Hepatocyte (in vitro differentiated cells): ENCODE measurements around the gene LCN2. TPM values are rescaled to one million over a fixed set of nuclear protein-coding genes. Genes with fewer than 3 reads are reported as not detected.
"Not testable (repeated sequence)": the region's sequence is repeated elsewhere in the genome, so short reads cannot be mapped to it uniquely, and the experiment has no call there.

Experiments
- DNase-seq: peaks from one replicate; pipeline ENCODE4 v3.0.0-alpha.2; 2016; ENCODE audit warnings: low spot score
- H2AFZ ChIP-seq: fragments of 200-600 bp; sonication (generic); 2 replicates; pipeline ENCODE4 v1.6.0; 2016; ENCODE audit warnings: antibody characterized with exemption, mild to moderate bottlenecking
- H3K27ac ChIP-seq: fragments of 200-600 bp; sonication (generic); 2 replicates; pipeline ENCODE4 v1.5.1; 2016; ENCODE audit warnings: mild to moderate bottlenecking
- H3K27me3 ChIP-seq: fragments of 200-600 bp; sonication (generic); 2 replicates; pipeline ENCODE4 v1.6.1; 2016
- H3K36me3 ChIP-seq: fragments of 200-600 bp; sonication (generic); replicated peaks from 2 replicates; pipeline ENCODE4 v1.5.1; 2016; ENCODE audit warnings: low read depth; ENCODE audit not compliant: insufficient read depth
- H3K4me1 ChIP-seq: fragments of 200-600 bp; sonication (generic); 2 replicates; pipeline ENCODE4 v1.5.1; 2016; ENCODE audit warnings: mild to moderate bottlenecking, moderate library complexity; ENCODE audit not compliant: insufficient read depth
- H3K4me2 ChIP-seq: fragments of 200-600 bp; sonication (generic); 2 replicates; pipeline ENCODE4 v1.6.0; 2016
- H3K4me3 ChIP-seq: fragments of 200-600 bp; sonication (generic); 2 replicates; pipeline ENCODE4 v1.5.1; 2016; ENCODE audit warnings: mild to moderate bottlenecking
- H3K79me2 ChIP-seq: fragments of 200-600 bp; sonication (generic); 2 replicates; pipeline ENCODE4 v1.6.0; 2017; ENCODE audit warnings: mild to moderate bottlenecking
- H3K9me2 ChIP-seq: fragments of 200-600 bp; sonication (generic); replicated peaks from 2 replicates; pipeline ENCODE4 v1.6.0; 2017; ENCODE audit warnings: mild to moderate bottlenecking; ENCODE audit not compliant: insufficient read depth
- H3K9me3 ChIP-seq: fragments of 200-600 bp; sonication (generic); 2 replicates; pipeline ENCODE4 v1.5.1; 2016; ENCODE audit warnings: low read depth, mild to moderate bottlenecking
- H4K20me1 ChIP-seq: fragments of 200-600 bp; sonication (generic); 2 replicates; pipeline ENCODE4 v1.6.0; 2016; ENCODE audit warnings: mild to moderate bottlenecking; ENCODE audit not compliant: insufficient read depth, poor library complexity, severe bottlenecking
- CTCF ChIP-seq: fragments of 200-600 bp; sonication (generic); IDR thresholded peaks from 2 replicates; pipeline ENCODE4 v1.5.1; 2016; ENCODE audit warnings: antibody characterized with exemption, mild to moderate bottlenecking; ENCODE audit not compliant: poor library complexity
- EZH2 ChIP-seq: fragments of 200-600 bp; sonication (generic); IDR thresholded peaks from 2 replicates; pipeline ENCODE4 v1.6.1; 2016; ENCODE audit warnings: antibody characterized with exemption, mild to moderate bottlenecking, borderline replicate concordance
- EZH2phosphoT487 ChIP-seq: fragments of 200-600 bp; sonication (generic); IDR thresholded peaks from one replicate; pipeline ENCODE4 v1.6.1; 2018; ENCODE audit warnings: antibody characterized with exemption, mild to moderate bottlenecking, low read depth, moderate library complexity; ENCODE audit not compliant: unreplicated experiment, severe bottlenecking
- WGBS: methylation state at CpG from one replicate; pipeline ENCODE4 v1.1.6; 2016; ENCODE audit warnings: low lambda C conversion rate; ENCODE audit errors: missing lambda C conversion rate; 5-methylcytosine and 5-hydroxymethylcytosine counted together
- polyA plus RNA-seq: library from polyadenylated mRNA; unstranded; fragments of >200 nt; fragmentation: Nextera tagmentation; extraction: Ambion mirVana; gene quantifications from 2 replicates; pipeline ENCODE4 v1.2.1, GENCODE V29; 2016
- total RNA-seq: library from RNA; depleted of rRNA; stranded (reverse); fragments of >200 nt; gene quantifications from 2 replicates; pipeline ENCODE4 v1.2.3, GENCODE V29; 2014

LCN2 gene
- total and polyA plus RNA-seq, 2 experiments from 2014 or later: 5.3 to 12.8 TPM

DNA sequence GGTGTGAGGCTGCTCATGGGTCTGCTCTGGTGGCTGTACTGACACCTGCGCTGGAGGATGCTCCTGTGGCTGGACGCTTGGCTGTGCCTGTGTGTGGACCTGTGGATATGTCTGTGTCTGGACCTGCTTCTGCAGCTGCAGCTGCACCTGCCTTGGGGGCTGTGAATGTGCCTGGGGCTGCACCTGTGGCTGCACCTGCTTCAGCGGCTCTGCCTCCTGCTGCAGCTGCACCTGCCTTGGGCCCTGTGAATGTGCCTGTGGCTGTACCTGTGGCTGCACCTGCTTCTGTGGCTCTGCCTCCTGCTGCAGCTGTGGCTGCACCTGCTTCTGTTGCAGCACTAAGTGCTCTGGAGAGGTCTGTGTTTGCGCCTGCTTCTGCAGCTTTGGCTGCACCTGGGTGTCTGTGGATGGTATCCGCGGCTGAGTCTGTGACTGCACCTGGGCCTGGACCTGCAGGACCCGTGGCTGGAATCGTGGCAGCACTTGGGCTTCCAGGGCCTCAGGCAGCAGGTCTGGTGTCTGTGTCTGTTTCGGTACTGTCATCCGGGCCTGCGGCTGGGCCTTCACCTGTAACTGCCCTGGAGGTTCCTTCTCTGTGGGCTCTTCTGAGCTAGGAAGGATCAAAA lies 29.7 kb downstream of the LCN2 start:
- Histone ChIP-seq H3K4me2 (no peak overlapping the region), H3K9me3 (no peaks in the 10 kb centered on the region), H3K27ac (no peak overlapping the region), H2AFZ (no peak overlapping the region), H4K20me1 (no peaks in the 10 kb centered on the region), H3K4me3 (no peak overlapping the region), H3K9me2 (no peaks in the 10 kb centered on the region), H3K27me3 (no peaks in the 10 kb centered on the region), H3K79me2 (no peaks in the 10 kb centered on the region), H3K36me3 (no peaks in the 10 kb centered on the region), H3K4me1 (no peaks in the 10 kb centered on the region)
- TF ChIP-seq CTCF (no peak), EZH2 (no peak), EZH2phosphoT487 (no peak)
- no peak for DNase-seq
- WGBS: 98% methylated on average over 11 of the region's 11 CpGs

GRCh38 chr9:128180001-128180400 lies 30.7 kb downstream of the LCN2 start:
- DNase-seq: no peak
- no peaks in the 10 kb centered on the region for H3K36me3 ChIP-seq
- TF ChIP-seq CTCF: no peak
- TF ChIP-seq EZH2phosphoT487: no peak
- TF ChIP-seq EZH2: no peak
- no peaks in the 10 kb centered on the region for H3K27me3 ChIP-seq
- no peaks in the 10 kb centered on the region for H3K9me3 ChIP-seq
- no peaks in the 10 kb centered on the region for H4K20me1 ChIP-seq
- no peak overlapping the region for H2AFZ ChIP-seq
- H3K4me2 ChIP-seq: no peak overlapping the region
- no peak overlapping the region for H3K4me3 ChIP-seq
- no peak overlapping the region for H3K27ac ChIP-seq
- H3K4me1 ChIP-seq: no peaks in the 10 kb centered on the region
- no peaks in the 10 kb centered on the region for H3K9me2 ChIP-seq
- 94% methylated on average over 8 of the region's 8 CpGs for whole genome bisulfite sequencing
- no peaks in the 10 kb centered on the region for H3K79me2 ChIP-seq

DNA sequence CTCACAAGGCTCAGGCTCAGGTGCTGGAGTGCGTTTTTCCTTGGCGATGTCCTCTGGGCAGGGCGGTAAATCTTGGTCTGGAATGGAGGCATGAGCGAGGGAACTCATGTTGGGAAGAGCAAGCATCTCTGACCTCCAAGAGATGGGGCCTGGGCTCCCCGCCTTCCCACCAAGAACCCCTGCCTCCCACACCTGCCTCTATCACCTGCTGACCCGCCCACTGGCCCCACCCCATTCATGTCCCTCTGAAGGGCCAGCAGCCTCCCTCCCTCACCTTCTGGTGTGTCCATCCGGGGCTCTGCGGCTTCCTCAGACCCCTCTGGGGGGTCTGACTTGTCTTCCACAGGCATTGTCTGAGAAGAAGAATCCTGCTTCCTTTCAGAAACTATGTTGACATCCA lies 31.2 kb downstream of the LCN2 start:
- Histone ChIP-seq H3K36me3 (no peaks in the 10 kb centered on the region), H2AFZ (no peak overlapping the region), H3K9me2 (no peaks in the 10 kb centered on the region), H3K79me2 (no peaks in the 10 kb centered on the region), H3K4me1 (no peaks in the 10 kb centered on the region), H3K27me3 (no peaks in the 10 kb centered on the region), H3K4me2 (no peak overlapping the region), H3K9me3 (no peaks in the 10 kb centered on the region), H3K4me3 (no peak overlapping the region), H4K20me1 (no peaks in the 10 kb centered on the region), H3K27ac (no peak overlapping the region)
- no peak for TF ChIP-seq CTCF
- no peak for TF ChIP-seq EZH2
- no peak for TF ChIP-seq EZH2phosphoT487
- no peak for DNase-seq
- WGBS: 97% methylated on average over 6 of the region's 8 CpGs

DNA sequence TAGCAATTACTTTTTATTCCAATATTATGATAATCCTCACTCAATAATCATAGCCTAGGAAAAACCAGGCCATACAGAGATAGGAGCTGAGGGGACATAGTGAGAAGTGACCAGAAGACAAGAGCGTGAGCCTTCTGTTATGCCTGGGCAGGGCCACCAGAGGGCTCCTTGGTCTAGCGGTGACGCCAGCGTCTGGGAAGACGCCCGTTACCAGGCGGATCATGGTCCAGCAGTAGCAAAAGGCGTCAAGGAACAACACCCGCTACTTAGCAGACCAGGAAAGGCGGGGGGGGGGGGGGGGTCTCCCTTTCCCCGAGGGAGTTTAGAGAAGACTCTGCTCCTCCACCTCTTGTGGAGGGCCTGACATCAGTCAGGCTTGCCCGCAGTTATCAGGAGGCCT lies 32.2 kb downstream of the LCN2 start:
- H3K27ac ChIP-seq, H3K4me2 ChIP-seq, H2AFZ ChIP-seq, DNase-seq, H3K79me2 ChIP-seq, H4K20me1 ChIP-seq, H3K27me3 ChIP-seq, H3K36me3 ChIP-seq, H3K9me2 ChIP-seq, H3K4me1 ChIP-seq, H3K4me3 ChIP-seq, H3K9me3 ChIP-seq: not testable (repeated sequence)
- WGBS: 56% methylated on average over 9 of the region's 12 CpGs
- TF ChIP-seq CTCF: peak; percentile 40
